H9 (cell line): ENCODE results near the gene KLF16. TPM values are rescaled to one million over a fixed set of nuclear protein-coding genes. Genes with fewer than 3 reads are reported as not detected.

Source experiments
- DNase-seq: peaks from one replicate; pipeline ENCODE4 v3.0.0-alpha.2; 2017
- H2AFZ ChIP-seq: one replicate; pipeline ENCODE4 v1.6.1; 2013; ENCODE audit warnings: mild to moderate bottlenecking, low read length, control low read depth, moderate library complexity
- H2AK5ac ChIP-seq: 2 replicates; pipeline ENCODE4 v1.6.1; 2013; ENCODE audit warnings: low read length, control low read depth, mixed read lengths; ENCODE audit not compliant: insufficient read length
- H2BK120ac ChIP-seq: one replicate; pipeline ENCODE4 v1.6.1; 2013; ENCODE audit warnings: low read depth, mild to moderate bottlenecking, low read length, control low read depth, inconsistent platforms; ENCODE audit not compliant: poor library complexity, severe bottlenecking
- H2BK12ac ChIP-seq: 2 replicates; pipeline ENCODE4 v1.6.1; 2013; ENCODE audit warnings: low read length, control low read depth, mixed read lengths, low read depth; ENCODE audit not compliant: insufficient read length
- H2BK15ac ChIP-seq: 2 replicates; pipeline ENCODE4 v1.6.1; 2013; ENCODE audit warnings: low read depth, low read length, control low read depth
- H2BK20ac ChIP-seq: one replicate; pipeline ENCODE4 v1.6.1; 2013; ENCODE audit warnings: low read depth, mild to moderate bottlenecking, low read length, control low read depth, inconsistent platforms; ENCODE audit not compliant: poor library complexity, severe bottlenecking
- H2BK5ac ChIP-seq: 2 replicates; pipeline ENCODE4 v1.6.1; 2013; ENCODE audit warnings: low read length, control low read depth, mixed read lengths; ENCODE audit not compliant: insufficient read length
- H3K14ac ChIP-seq: 2 replicates; pipeline ENCODE4 v1.6.1; 2013; ENCODE audit warnings: low read length, control low read depth; ENCODE audit not compliant: insufficient read depth
- H3K18ac ChIP-seq: 2 replicates; pipeline ENCODE4 v1.6.1; 2013; ENCODE audit warnings: low read depth, mild to moderate bottlenecking, mixed read lengths, low read length, control low read depth; ENCODE audit not compliant: insufficient read length
- H3K23ac ChIP-seq: 2 replicates; pipeline ENCODE4 v1.6.1; 2013; ENCODE audit warnings: low read length, control low read depth, mixed read lengths, low read depth; ENCODE audit not compliant: insufficient read length
- H3K23me2 ChIP-seq: 2 replicates; pipeline ENCODE4 v1.6.1; 2013; ENCODE audit warnings: low read depth, mild to moderate bottlenecking, mixed read lengths, low read length, control low read depth; ENCODE audit not compliant: insufficient read length, poor library complexity, severe bottlenecking
- H3K27ac ChIP-seq: 2 replicates; pipeline ENCODE4 v1.5.1; 2013; ENCODE audit warnings: low read length, control low read depth, mixed read lengths, low read depth; ENCODE audit not compliant: insufficient read length
- H3K27me3 ChIP-seq: 2 replicates; pipeline ENCODE4 v1.6.1; 2013; ENCODE audit warnings: low read length, control low read depth, inconsistent platforms; ENCODE audit not compliant: insufficient read depth
- H3K4ac ChIP-seq: 2 replicates; pipeline ENCODE4 v1.6.1; 2013; ENCODE audit warnings: low read depth, mild to moderate bottlenecking, control low read depth, inconsistent platforms, low read length, moderate library complexity
- H3K4me1 ChIP-seq: 2 replicates; pipeline ENCODE4 v1.6.1; 2013; ENCODE audit warnings: low read length, control low read depth, inconsistent platforms; ENCODE audit not compliant: insufficient read depth
- H3K4me2 ChIP-seq: 2 replicates; pipeline ENCODE4 v1.6.1; 2013; ENCODE audit warnings: low read length, control low read depth, mixed read lengths; ENCODE audit not compliant: insufficient read length, insufficient read depth
- H3K56ac ChIP-seq: 2 replicates; pipeline ENCODE4 v1.6.1; 2013; ENCODE audit warnings: low read depth, mild to moderate bottlenecking, mixed read lengths, low read length, control low read depth; ENCODE audit not compliant: insufficient read length
- H3K79me1 ChIP-seq: 2 replicates; pipeline ENCODE4 v1.6.1; 2013; ENCODE audit warnings: low read depth, mild to moderate bottlenecking, moderate library complexity, low read length, control low read depth, inconsistent platforms; ENCODE audit not compliant: insufficient read depth, poor library complexity, severe bottlenecking
- H3K79me2 ChIP-seq: 2 replicates; pipeline ENCODE4 v1.6.1; 2013; ENCODE audit warnings: low read length, control low read depth, inconsistent platforms; ENCODE audit not compliant: insufficient read depth
- H3K9ac ChIP-seq: 2 replicates; pipeline ENCODE4 v1.6.1; 2013; ENCODE audit warnings: low read length, control low read depth, mixed read lengths; ENCODE audit not compliant: insufficient read length; ENCODE audit errors: extremely low read depth
- H3K9me3 ChIP-seq: one replicate; pipeline ENCODE4 v1.6.1; 2013; ENCODE audit warnings: low read depth, low read length, inconsistent platforms; ENCODE audit not compliant: control insufficient read depth
- H3T11ph ChIP-seq: one replicate; pipeline ENCODE4 v1.6.1; 2013; ENCODE audit warnings: mild to moderate bottlenecking, low read length, control low read depth, inconsistent platforms
- H4K20me1 ChIP-seq: one replicate; pipeline ENCODE4 v1.6.1; 2013; ENCODE audit not compliant: control insufficient read depth, insufficient read length, insufficient read depth
- H4K5ac ChIP-seq: 2 replicates; pipeline ENCODE4 v1.6.1; 2013; ENCODE audit warnings: low read depth, mild to moderate bottlenecking, mixed read lengths, low read length, control low read depth; ENCODE audit not compliant: insufficient read length
- H4K8ac ChIP-seq: replicated peaks from 2 replicates; pipeline ENCODE4 v1.6.1; 2013; ENCODE audit warnings: low read length, control low read depth, mixed read lengths, low read depth; ENCODE audit not compliant: insufficient read length
- H4K91ac ChIP-seq: 2 replicates; pipeline ENCODE4 v1.6.1; 2013; ENCODE audit warnings: low read depth, mild to moderate bottlenecking, moderate library complexity, mixed read lengths, low read length, control low read depth; ENCODE audit not compliant: insufficient read length
- H3K27ac Mint-ChIP-seq, 3 experiments: 2 replicates in 2 of 3; 3 replicates in 1 of 3; pipeline ENCODE4 v1.8.0; 2020 to 2021; ENCODE audit warnings: mixed read lengths in 3 of 3, mild to moderate bottlenecking in 1 of 3, moderate library complexity in 1 of 3
- H3K27me3 Mint-ChIP-seq: 2 replicates; pipeline ENCODE4 v1.8.0; 2021; ENCODE audit warnings: low read depth, mild to moderate bottlenecking, moderate library complexity, mixed read lengths
- H3K36me3 Mint-ChIP-seq, 3 experiments: 2 replicates in 2 of 3; 3 replicates in 1 of 3; pipeline ENCODE4 v1.8.0; 2020 to 2021; ENCODE audit warnings: low read depth in 3 of 3, mixed read lengths in 3 of 3; ENCODE audit not compliant: insufficient read depth in 1 of 3
- H3K4me1 Mint-ChIP-seq, 2 experiments: 2 replicates each; pipeline ENCODE4 v1.8.0; 2020; ENCODE audit warnings: mixed read lengths in 2 of 2
- H3K4me3 Mint-ChIP-seq, 2 experiments: 2 replicates in 1 of 2; 3 replicates in 1 of 2; pipeline ENCODE4 v1.8.0; 2020 to 2021; ENCODE audit warnings: mild to moderate bottlenecking in 2 of 2, mixed read lengths in 2 of 2, moderate library complexity in 1 of 2
- H3K9me3 Mint-ChIP-seq, 2 experiments: 2 replicates in 1 of 2; 3 replicates in 1 of 2; pipeline ENCODE4 v1.8.0; 2020; ENCODE audit warnings: mild to moderate bottlenecking in 2 of 2, mixed read lengths in 2 of 2, moderate library complexity in 1 of 2
- CTCF ChIP-seq: fragments of 200-600 bp; sonication (generic); conservative IDR thresholded peaks from 3 replicates; pipeline ENCODE4 v1.8.0; 2021; ENCODE audit warnings: antibody characterized with exemption, mild to moderate bottlenecking
- WGBS: extraction: QIAGEN DNeasy Blood & Tissue Kit; methylation state at CpG from one replicate; pipeline ENCODE4 v1.1.7; 2013; ENCODE audit warnings: missing lambda C conversion rate, low lambda C conversion rate, mixed read lengths; ENCODE audit not compliant: insufficient read length; ENCODE audit errors: extremely low coverage; 5-methylcytosine and 5-hydroxymethylcytosine counted together
- total RNA-seq: library from RNA; stranded (reverse); gene quantifications from 2 replicates; pipeline ENCODE4 v1.2.1, GENCODE V29; 2021

The KLF16 gene
- total RNA-seq, 1 experiment from 2014 or later: 66.8 TPM

DNA sequence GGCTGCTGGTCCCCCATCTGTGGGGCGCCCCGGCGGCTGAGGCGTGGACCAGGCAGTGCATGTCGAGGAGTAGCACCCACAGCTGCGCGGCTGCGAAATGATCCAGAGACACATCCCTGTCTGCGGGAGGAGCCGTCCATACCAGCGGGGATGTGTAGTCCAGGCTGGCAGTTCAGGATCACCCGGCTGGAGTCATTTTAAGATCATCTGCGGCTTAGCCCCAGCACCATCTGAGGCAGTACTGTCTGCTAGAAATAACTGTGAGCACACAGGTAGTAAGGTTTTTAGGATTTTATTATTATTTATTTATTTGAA is 44.9 kb upstream of the KLF16 start:
- DNase-seq: no peak
- Histone ChIP-seq H3K27me3 (no peaks in the 10 kb centered on the region), H2BK5ac (no peak overlapping the region), H4K5ac (no peak overlapping the region), H4K8ac (no peak overlapping the region), H3K18ac (no peak overlapping the region), H3K56ac (no peak overlapping the region), H3K4me2 (no peak overlapping the region), H2BK15ac (no peak overlapping the region), H4K20me1 (no peaks in the 10 kb centered on the region), H3K23ac (no peak overlapping the region), H3T11ph (no peak overlapping the region), H2BK120ac (no peak overlapping the region), H3K27ac (no peak overlapping the region), H3K4me1 (0 out of 2 replicates have a peak, but pooled peaks cover 2% of the 10 kb centered on the region), H2AK5ac (no peak overlapping the region), H3K9ac (no peak overlapping the region), H2BK20ac (no peak overlapping the region), H3K9me3 (no peaks in the 10 kb centered on the region), H2BK12ac (no peak overlapping the region), H4K91ac (no peak overlapping the region), H3K4ac (no peak overlapping the region), H3K23me2 (peaks cover 4% of the 10 kb centered on the region), H3K14ac (no peak overlapping the region; the same call in 1 of the 2 replicates), H3K79me1 (peaks cover 4% of the 10 kb centered on the region), H3K79me2 (peaks cover 17% of the 10 kb centered on the region; the same call in 1 of the 2 replicates), H2AFZ (no peak overlapping the region)
- H3K27me3 Mint-ChIP-seq: no peaks in the 10 kb centered on the region
- no peak overlapping the region for H3K4me3 Mint-ChIP-seq
- no CpG with 5 or more reads among the region's 13 CpGs for WGBS
- peaks cover 9 to 20% (median 11%) of the 10 kb centered on the region in 3 experiments for H3K36me3 Mint-ChIP-seq
- peaks cover 11 to 17% of the 10 kb centered on the region in 2 experiments for H3K4me1 Mint-ChIP-seq
- TF ChIP-seq CTCF: no peak
- no peak overlapping the region for H3K27ac Mint-ChIP-seq
- no peaks in the 10 kb centered on the region; a peak in 1 of 5 replicates for H3K9me3 Mint-ChIP-seq
